ENCODE results near the gene ACSS1.

ACSS1 gene

DNA sequence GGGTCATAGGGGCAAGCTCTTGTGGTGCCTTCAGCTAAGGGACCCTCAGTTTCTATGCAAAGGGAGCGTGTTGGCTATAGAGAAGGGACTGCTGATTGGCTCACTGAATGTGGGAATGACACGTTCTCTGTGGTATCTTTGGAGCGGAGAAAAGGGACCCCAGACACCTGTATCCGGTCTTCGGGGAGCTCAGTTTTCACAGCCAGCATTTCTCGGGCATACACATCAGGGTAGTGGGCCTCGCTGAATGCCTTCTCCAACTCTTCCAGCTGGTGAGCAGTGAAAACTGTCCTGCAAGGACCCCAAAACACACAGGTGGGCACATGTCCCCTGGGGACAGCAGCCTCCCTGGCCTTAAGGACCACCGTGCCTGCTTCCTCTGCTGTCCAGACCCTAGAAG is 20.7 kb upstream of the ACSS1 start:
- no peak for DNase-seq (ENCODE audit: low read depth in 2 of 2)

DNA sequence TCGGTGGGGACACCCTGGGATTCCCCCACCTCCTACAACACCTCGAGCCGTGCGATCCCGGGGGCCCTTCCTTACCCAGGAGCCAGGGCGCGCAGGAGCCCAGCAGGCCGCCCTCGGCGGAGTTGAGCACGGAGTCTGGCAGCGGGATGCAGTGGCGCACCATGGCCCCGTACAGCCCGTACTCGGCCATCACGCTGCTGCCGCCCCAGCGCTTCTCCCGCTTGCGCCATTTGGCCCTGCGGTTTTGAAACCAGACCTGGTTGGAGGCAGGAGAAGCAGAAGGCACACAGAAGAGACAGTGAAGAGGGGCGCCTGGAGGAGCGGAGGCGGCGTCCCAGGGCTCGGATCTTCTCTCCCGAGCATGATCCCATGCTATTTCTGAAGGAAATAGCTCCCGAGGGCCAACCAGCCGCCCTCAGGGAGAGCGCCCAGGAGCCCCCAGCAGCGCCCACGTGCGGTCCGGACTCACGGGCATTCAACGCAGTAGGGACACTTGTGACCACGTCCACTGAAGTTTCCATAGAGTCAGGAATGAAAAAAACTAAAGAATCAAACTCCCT is 19.8 kb upstream of the ACSS1 start:
- no peak for DNase-seq (ENCODE audit: low read depth in 2 of 2)

DNA sequence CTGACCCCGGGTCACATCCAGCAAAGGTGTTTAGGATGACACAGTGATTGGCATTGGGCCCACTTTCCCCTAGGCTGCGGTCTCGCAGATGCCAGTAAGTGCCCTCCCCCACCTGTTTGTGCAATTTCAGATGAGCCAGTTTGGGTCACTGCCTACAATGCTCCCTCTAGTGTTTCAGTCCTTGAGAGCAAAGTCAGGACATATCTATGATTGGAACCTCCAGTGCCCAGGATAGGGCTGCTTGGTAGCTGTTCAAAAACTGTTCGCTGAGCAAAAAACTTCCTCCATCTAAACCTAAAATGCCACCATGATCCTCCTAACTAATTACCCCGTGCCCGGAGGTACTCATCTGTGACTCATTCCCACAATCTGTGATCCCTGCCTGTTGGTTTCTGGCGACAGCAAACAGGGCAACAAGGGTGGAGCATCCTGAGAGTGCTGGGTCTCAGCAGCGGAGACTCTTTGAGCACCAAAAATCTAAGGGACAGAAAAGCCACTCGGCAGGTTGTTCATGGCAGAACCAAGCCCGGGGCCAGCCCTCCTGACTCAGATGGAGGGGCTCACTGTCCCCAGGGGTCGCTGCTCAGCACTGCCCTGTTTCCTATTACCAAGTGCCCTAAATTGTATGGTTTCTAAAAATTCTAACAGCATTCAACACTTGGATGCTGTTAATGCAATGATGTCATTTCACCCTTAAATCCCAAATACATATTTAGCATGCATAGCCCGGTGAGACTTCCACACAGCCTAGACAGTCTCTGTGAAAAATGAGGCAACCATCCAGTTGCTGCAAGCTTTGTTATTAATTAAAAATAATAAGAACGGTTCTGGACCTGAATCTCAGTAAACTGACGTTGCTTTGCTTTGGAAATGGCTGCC is 19.0 kb upstream of the ACSS1 start:
- no peak for DNase-seq (ENCODE audit: low read depth in 2 of 2)

DNA sequence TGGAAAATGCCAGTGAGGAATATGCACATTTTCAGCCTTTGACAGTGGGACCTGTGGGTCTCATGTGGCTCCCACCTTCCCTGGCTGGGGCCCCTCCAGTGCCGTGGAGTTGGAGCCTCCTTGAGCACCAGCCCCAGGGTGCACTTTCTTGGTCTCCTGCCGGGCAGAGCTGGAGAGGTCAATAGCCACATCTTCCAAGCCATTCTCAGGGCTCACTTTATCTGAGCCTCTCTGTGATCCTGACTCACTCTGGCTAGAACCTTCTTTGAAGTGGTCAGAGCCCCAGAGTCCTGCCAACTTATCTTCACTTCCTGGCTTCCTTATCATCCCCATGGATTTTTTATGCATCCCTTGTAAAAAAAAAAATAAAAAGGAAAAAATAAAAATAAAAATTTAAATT is 18.3 kb upstream of the ACSS1 start:
- DNase-seq (ENCODE audit: low read depth in 2 of 2): no peak

DNA sequence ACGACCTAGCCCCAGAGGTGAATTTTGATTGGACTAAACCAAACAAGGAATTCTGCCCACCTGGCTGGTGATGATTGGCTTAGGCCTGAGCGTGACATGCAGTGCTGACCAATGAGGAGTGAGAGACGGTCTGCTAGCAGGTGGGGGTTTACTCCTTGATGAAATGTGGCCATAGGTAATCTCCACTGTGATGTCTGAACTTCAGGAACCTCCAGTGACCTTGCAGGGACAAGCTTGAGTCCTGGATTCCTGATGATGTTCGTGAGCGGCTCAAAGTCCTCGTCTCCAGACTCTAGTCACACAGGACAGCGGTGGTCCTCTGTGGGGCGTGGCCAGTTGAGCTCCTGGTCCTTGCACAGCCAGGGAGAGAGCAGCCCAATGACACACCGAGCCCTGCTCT is 15.6 kb upstream of the ACSS1 start:
- no peak for DNase-seq (ENCODE audit: low read depth in 2 of 2)

DNA sequence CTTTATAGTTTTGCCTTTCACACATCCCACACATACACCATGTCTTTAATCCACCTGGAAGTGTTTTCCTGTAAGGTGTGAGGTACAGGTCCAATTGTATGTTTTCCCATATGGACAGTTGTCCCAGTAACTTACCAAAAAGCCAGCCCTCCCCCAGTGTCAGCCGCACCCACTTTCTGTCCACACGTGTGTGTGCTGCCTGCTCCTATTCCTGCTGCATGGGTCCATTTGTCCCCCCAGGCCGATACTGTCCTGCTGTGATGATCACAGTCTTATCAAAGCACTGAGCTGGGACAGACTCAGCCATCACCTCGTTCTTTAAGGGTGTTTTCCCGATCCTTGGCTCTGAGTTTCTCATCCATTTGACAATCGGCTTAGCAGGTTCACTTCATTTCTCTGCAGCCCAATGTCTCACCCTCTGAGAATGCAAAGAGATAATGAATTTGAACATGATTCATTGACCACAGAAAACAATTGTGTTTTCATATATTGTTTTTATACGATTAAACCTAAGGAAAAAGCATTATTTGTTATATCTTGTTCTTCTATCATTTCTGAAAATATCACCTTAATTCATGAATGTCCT is 14.4 kb upstream of the ACSS1 start:
- no peak for DNase-seq (ENCODE audit: low read depth in 2 of 2)

DNA sequence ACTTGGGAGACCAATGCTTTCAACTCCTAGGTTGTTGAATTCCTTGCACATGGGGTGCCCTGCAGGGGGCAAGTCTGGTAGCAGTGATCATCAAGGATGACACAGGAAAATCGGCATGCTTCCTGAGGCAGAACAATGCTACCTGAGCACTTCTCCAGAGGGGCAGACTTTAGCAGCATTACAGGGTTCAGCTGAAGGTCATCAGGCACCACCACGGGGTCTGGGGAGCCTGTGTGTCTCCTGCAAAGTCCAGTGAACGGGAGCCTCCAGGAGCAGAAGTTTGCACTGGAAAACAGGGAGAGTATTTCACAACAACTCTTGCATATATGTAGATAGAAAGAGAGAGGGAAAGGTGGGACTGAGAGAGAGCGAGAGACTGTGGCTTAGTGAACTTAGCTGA is 13.8 kb upstream of the ACSS1 start:
- DNase-seq (ENCODE audit: low read depth in 2 of 2): no peak

DNA sequence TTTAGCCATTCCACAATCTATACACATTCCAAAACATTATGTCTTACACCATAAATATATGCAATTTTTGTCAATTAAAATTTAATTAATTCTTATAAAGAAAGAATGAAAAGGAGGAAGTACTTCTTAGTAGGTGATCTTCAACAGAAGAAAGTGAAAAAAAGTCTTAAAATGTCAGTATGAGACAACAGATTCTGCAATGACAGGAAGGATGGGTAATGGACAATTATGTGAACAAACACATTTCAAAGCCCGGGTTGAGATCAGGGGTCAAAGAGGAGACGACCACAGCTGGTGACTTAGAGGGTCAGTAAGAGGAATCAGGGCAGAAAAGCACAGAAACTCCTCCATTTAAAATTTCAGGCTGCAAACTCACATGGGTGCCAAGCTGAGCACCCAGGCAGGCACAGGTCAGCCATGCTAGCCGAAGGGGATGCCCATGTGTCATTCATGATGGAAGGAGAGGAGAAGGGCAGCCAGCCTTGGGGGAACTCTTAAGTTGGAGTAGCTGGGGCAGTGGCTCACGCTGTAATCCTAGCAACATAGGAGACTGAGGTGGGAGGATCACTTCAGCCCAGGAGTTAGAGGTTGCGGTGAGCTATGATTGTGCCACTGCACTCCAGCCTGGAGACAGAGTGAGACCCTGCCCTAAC is 13.0 kb upstream of the ACSS1 start:
- no peak for DNase-seq (ENCODE audit: low read depth in 2 of 2)

DNA sequence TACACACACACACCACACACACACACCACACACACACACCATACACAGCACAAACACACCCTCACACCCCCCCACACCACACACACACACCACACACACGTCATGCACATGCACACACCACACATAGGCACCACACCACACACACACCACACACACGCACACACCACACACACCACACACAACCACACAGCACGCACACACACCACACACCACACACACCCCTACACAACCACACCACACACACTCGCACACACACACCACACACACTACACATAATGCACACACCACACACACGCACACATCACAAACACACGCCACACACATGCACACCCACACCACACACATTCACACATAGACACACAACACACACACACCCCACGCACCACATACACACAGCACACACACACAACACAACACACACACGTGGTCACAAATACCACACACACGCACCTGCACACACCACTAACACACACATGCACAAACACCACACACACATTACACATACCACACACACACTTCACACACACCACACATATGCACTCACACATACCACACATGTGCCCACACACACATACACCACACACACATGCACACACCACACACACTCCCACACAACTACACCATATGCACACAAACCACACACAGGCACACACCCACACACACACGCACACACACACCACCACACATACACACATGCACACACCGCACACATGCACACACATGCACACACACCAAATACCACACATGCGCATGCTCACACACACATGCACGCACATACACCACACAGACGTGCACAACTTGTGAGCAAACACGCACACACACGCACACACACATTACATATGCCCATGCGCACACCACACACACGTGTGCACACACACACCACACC is 9.4 kb upstream of the ACSS1 start:
- DNase-seq (ENCODE audit: low read depth in 2 of 2): no peak

DNA sequence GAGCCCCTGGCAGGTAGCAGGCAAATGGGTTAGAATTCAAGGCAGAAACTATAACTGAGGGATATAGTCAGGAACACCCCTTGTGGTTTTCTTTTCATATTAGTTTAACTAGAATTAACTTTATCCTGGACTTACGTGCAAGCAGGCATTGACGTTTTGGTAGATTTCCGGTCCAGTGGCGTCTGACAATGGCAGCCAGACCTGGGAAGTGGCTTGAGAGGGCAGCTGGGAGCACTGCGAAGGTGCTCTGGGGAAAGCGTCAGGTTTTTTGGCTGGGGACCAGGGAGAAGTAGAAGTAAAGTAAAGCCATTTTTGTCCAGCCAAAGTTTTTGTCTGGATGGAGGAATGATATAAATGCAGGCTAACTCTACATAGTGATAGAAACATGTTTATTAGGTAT is 8.4 kb upstream of the ACSS1 start:
- no peak for DNase-seq (ENCODE audit: low read depth in 2 of 2)

DNA sequence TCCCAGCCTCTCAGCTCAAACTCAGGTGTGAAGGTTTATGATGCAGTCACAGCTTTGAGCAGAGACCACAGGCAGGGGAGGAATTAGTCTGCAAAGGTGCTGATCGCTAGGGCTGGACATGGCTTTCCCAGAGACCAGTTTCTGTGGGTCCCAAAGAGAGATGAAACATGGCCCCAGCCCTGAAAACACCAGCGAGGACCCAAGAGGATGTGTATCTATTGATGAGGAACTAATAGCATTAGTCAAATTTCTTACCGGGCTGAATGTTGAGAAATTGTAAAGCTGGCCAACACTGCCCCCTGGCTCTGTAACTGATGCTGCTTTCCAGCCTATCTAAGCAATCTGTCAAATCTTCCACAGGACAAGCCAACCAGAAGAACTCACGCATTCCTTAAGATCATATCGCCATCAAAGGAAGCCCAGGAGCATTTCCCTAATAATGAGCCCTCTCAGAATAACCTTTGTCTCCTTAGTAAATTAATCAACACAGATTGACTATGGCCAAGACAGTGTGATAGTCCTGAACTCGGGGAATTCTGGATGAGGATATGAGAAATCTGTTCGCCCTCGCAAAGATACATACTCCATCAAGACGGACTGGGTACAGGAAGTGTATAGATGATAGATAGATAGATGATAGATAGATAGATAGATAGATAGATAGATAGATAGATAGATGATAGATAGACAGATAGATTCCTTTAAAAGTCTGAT is 7.8 kb upstream of the ACSS1 start:
- no peak for DNase-seq (ENCODE audit: low read depth in 2 of 2)

DNA sequence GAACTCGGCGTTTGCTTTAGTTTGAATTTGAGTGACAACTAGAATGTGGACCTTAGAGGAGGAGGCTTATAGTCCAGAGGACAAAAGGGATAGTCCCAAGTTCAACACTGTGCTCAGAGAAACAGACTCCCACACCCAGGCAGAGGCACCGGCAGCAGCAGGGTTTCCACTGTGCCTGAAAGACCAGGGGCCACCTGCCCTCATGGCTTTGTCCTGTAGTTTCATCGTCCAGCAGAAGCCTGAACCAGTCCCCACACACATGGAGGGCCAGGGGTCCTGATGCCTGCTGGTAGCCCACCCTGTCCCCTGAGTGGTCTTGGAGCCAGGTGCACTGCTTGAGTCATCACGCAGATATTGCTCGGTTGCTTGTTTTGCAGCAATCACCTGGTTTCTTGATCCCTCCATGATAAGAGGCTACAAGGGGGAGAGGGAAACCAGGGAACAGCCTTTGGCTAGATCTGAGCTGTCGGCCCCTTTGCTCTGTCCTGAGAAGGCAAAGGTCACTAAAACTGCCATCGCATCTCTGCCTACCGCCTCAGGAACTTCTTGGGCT is 7.2 kb upstream of the ACSS1 start:
- DNase-seq (ENCODE audit: low read depth in 2 of 2): no peak

DNA sequence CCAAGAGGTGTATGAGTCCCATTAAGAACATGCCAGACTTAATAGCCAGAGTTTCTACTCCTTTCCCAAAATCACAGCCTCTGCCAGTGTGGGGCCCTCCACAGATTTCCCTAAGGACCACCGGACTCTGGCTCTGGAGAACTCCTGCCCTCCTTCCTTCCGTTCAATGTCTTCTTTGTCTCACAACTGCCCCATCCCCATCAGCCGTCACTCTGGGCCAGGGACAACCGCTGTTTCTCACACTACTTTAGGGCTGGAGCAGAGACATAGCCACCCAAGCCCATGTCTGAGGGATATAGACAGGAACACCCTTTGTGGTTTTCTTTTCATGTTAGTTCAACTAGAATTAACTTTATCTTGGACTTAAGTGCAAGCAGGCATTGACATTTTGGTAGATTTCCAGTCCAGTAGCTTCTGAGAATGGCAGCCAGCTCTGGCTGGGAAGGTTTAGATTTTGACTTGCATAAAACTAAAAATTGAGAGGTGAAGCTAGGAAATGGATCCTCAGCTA is 6.7 kb upstream of the ACSS1 start:
- no peak for DNase-seq (ENCODE audit: low read depth in 2 of 2)

DNA sequence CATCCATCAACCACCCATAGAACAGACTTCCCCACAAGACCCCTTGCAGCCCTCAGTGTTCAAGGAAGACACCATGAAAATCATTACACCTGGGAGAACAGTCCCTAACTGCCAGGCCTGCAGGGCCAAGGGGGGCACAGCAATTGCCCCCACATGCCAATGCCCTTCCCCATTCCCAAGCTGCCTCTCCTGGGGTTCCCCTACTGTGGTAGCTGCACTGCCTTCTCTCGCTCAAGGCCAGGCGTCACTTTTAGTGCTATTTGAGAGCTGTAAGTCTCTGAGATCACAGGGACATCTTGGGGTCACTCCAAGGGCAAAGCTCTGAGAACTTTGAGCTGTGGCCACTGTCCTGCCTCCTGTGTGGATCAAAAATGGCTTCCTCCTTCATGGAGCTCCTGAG is 6.0 kb upstream of the ACSS1 start:
- DNase-seq (ENCODE audit: low read depth in 2 of 2): no peak

DNA sequence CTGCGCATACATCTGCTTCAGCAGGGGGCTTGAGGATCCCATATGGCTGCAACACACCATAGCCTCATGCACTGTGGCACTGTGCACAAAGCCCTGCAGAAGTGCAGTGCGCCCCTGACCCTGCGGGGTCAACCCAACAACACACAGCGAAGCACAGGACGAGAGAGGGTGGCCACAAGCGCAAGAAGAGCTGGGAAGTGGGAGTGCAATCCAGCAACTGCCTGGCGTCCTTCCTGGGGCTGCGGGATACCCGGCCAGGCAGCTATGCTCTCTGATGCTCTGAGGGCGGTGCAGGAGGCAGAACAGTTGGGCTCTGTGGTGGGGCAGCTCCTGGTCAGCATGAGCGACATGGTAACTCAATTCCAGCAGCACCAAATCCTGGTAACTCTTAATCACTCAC is 5.6 kb upstream of the ACSS1 start:
- DNase-seq (ENCODE audit: low read depth in 2 of 2): no peak

DNA sequence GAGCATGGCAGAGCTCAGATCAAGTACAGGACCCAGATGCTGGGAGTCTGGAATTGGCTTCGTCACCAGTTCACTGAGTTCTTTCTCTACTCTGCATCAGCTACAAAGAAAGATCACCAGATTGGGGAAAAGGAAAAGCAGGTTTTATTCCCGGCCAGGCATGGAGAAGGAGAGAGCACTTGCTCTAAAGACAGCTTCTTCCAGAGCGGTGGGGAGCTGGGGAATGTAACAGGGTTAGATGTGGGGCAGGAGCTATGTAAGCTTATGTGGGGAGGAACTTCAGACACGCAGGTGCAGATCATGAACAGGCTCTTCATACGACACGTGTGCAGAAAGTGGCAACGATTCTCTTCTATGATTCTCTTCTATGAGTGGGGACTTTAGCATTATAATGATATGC is 4.9 kb upstream of the ACSS1 start:
- DNase-seq (ENCODE audit: low read depth in 2 of 2): no peak

DNA sequence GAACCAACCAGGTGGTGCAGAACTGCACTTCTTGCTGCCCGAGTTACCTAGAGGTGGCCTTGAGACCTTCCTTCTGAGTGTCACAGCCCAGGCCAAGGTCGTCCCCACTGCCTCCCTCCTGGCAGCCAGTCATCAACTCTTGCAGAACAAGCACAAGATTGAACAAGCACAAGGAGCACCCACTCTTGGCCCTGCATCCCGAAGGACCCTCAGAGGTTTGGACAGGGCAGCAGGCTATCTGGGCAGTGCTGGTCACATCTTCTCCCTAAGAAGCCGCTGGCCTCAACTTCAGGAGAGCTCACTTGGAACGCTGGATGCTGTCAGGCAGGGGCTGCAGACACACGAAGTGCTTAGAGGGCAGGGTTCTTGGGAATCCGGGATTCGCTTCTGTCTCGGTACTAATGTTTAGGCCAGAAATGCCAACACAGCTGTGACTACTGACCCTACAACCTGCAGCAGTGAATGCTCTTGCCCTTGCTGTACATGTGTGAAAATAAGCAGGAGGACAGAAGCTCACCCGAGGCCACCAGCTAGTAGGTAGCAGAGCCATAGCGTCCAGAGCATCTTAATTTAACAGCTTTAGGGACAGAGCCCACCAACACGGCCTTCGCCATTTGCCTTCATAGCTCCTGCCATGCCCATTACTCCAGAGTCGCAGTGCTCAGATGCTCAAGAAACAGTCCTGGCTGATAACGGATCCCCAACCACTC is 4.0 kb upstream of the ACSS1 start:
- no peak for DNase-seq (ENCODE audit: low read depth in 2 of 2)

DNA sequence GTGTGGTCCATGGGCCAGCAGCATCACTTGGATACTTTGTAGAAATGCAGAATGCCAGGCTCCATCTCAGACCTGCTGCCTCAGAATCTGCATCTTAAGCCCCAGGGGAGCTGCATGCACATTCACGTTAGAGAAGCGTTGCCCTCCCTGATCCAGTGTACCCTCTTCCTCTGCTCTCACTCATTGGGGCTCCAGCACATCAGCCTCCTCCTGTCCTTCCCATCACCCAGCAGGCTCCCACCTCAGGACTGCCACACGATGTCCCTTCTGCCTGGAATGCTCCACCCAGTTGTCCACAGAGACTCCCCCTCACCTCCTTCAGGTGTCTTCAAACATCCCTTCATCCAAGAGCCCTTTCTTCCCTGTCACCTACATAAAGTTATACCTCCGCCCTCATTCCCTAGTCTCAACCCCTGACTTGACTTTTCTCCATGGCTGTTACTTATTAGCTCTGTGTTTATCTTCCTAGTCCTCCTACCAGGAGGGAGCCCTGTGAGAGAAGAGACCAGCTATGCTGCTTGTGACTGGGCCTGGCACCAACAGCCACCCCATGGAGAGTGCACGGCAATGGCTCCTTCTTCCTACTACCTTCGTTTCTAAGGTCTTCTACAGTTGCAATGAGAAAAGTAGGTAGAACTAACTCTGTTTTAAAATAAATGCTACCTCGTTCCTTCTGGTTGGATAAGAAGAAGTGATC is 3.3 kb upstream of the ACSS1 start:
- no peak for DNase-seq (ENCODE audit: low read depth in 2 of 2)

DNA sequence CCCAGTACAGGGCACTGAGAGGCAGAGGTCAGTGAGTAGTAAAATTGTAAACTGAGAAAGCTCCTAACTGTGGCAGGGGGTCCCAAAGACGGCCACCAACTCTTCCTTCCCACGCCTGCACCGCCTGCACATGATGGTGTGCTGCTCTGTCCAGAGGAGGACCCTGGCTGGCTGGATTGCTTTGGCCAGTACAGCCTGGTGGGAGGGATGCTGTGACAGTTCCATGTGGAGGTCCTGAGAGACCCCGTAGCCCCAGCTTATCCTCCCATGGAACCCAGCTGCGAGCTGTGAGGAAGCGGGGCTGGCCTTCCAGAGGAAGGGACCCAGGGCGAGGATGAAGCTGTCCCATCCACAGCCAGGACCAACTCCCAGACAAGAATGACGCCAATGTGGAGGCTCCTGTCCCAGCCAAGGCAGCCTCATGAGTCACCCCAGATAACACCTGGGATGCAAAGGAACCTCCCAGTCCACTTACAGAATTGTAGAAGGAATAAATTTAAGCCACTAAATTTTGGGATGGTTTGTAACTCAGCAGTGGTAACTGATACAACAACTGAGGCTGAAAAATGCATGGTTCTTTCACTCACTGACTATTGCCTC is 2.0 kb upstream of the ACSS1 start:
- DNase-seq (ENCODE audit: low read depth in 2 of 2): no peak

Measured in fibroblast of skin of left biceps (primary cell).